Kasumi-1 (cell line): ENCODE measurements around the gene EXOSC3.

ENCODE experiments used
- DNase-seq, 2 experiments: peaks; one replicate each; lab custom pipeline; 2025; lab: John Stamatoyannopoulos, UW

The EXOSC3 gene

GRCh38 chr9:37732086-37732741 lies 52.6 kb downstream of the EXOSC3 start:
- no peak for DNase-seq

GRCh38 chr9:37730839-37731238 lies 54.0 kb downstream of the EXOSC3 start:
- no peak for DNase-seq

- no peak for DNase-seq
Measured at GRCh38 chr9:37730256-37730655, 54.6 kb downstream of the EXOSC3 start.
